OCI-LY1 (cell line): ENCODE data around the gene SERTAD4.

Experiments used
- H2AFZ ChIP-seq: fragments of 200-600 bp; sonication (generic), shearing (Covaris generic); 2 replicates; pipeline ENCODE4 v1.6.0; 2014; ENCODE audit warnings: antibody characterized with exemption, mild to moderate bottlenecking, low read length
- H3F3A ChIP-seq: fragments of 200-600 bp; sonication (generic), shearing (Covaris generic); 2 replicates; pipeline ENCODE4 v1.6.0; 2014; ENCODE audit warnings: mild to moderate bottlenecking, antibody characterized with exemption, low read length, moderate library complexity; ENCODE audit not compliant: insufficient read depth
- H3K27ac ChIP-seq: fragments of 200-600 bp; sonication (generic); 2 replicates; pipeline ENCODE4 v1.5.1; 2014; ENCODE audit warnings: low read length, mixed run types, mild to moderate bottlenecking, low read depth; ENCODE audit not compliant: poor library complexity, severe bottlenecking
- H3K27me3 ChIP-seq: fragments of 200-600 bp; sonication (generic); 2 replicates; pipeline ENCODE4 v1.6.0; 2014; ENCODE audit warnings: antibody characterized with exemption, mild to moderate bottlenecking, low read length, moderate library complexity; ENCODE audit not compliant: insufficient read depth
- H3K36me3 ChIP-seq: fragments of 200-600 bp; sonication (generic); 2 replicates; pipeline ENCODE4 v1.6.1; 2014; ENCODE audit warnings: mild to moderate bottlenecking, antibody characterized with exemption, low read length, moderate library complexity, mixed read lengths; ENCODE audit not compliant: insufficient read depth
- H3K4me1 ChIP-seq: fragments of 200-600 bp; sonication (generic); 2 replicates; pipeline ENCODE4 v1.5.1; 2014; ENCODE audit warnings: mild to moderate bottlenecking, low read length, moderate library complexity; ENCODE audit not compliant: insufficient read depth, severe bottlenecking
- H3K4me2 ChIP-seq: fragments of 200-600 bp; sonication (generic), shearing (Covaris generic); 2 replicates; pipeline ENCODE4 v1.6.1; 2014; ENCODE audit warnings: low read length
- H3K4me3 ChIP-seq: fragments of 200-600 bp; sonication (generic); 2 replicates; pipeline ENCODE4 v1.5.1; 2014; ENCODE audit warnings: low read length, low read depth, mild to moderate bottlenecking, mixed read lengths; ENCODE audit not compliant: poor library complexity, severe bottlenecking
- H3K79me2 ChIP-seq: fragments of 200-600 bp; shearing (Covaris generic); 2 replicates; pipeline ENCODE4 v1.6.1; 2016; ENCODE audit warnings: mixed run types, low read length, mixed read lengths; ENCODE audit not compliant: insufficient read depth
- H3K9ac ChIP-seq: fragments of 200-600 bp; sonication (generic), shearing (Covaris generic); 2 replicates; pipeline ENCODE4 v1.6.1; 2014; ENCODE audit warnings: mild to moderate bottlenecking, low read length, mixed read lengths
- H3K9me2 ChIP-seq: fragments of 200-600 bp; sonication (generic), shearing (Covaris generic); 2 replicates; pipeline ENCODE4 v1.6.1; 2014; ENCODE audit warnings: low read depth, mild to moderate bottlenecking, low read length, mixed read lengths
- H3K9me3 ChIP-seq: fragments of 200-600 bp; shearing (Covaris generic); 2 replicates; pipeline ENCODE4 v1.6.1; 2014; ENCODE audit warnings: low read length, mixed read lengths
- H4K20me1 ChIP-seq: fragments of 200-600 bp; sonication (generic), shearing (Covaris generic); 2 replicates; pipeline ENCODE4 v1.6.0; 2016; ENCODE audit warnings: mild to moderate bottlenecking, low read length; ENCODE audit not compliant: insufficient read depth
- CTCF ChIP-seq: fragments of 200-600 bp; sonication (generic), shearing (Covaris generic); IDR thresholded peaks from 2 replicates; pipeline ENCODE4 v1.5.1; 2017; ENCODE audit warnings: mild to moderate bottlenecking, antibody characterized with exemption, low read length, moderate library complexity, mixed read lengths
- EZH2 ChIP-seq: fragments of 200-600 bp; sonication (generic), shearing (Covaris generic); IDR thresholded peaks from 2 replicates; pipeline ENCODE4 v1.8.0; 2017; ENCODE audit warnings: borderline replicate concordance, mixed run types, mild to moderate bottlenecking, antibody characterized with exemption, low read length, moderate library complexity, mixed read lengths

Gene SERTAD4

GRCh38 chr1:210200124-210200736 lies 32.4 kb upstream of the SERTAD4 start:
- Histone ChIP-seq H3K27me3 (no peaks in the 10 kb centered on the region), H3F3A (no peaks in the 10 kb centered on the region), H2AFZ (no peak overlapping the region), H3K36me3 (no peaks in the 10 kb centered on the region; the same call in 1 of the 2 replicates), H3K9me2 (no peaks in the 10 kb centered on the region), H3K79me2 (no peaks in the 10 kb centered on the region), H3K9me3 (no peaks in the 10 kb centered on the region), H4K20me1 (no peaks in the 10 kb centered on the region), H3K27ac (no peak overlapping the region), H3K4me1 (no peaks in the 10 kb centered on the region), H3K4me3 (no peak overlapping the region), H3K4me2 (no peak overlapping the region), H3K9ac (no peak overlapping the region)
- no peak for TF ChIP-seq CTCF
- TF ChIP-seq EZH2: no peak

GRCh38 chr1:210201681-210202080 lies 30.9 kb upstream of the SERTAD4 start:
- Histone ChIP-seq H3K27me3 (no peaks in the 10 kb centered on the region), H3K79me2 (no peaks in the 10 kb centered on the region), H3K4me3 (no peak overlapping the region), H3K27ac (no peak overlapping the region), H2AFZ (no peak overlapping the region), H3K9me3 (no peaks in the 10 kb centered on the region), H4K20me1 (no peaks in the 10 kb centered on the region), H3K4me2 (no peak overlapping the region), H3F3A (no peaks in the 10 kb centered on the region), H3K4me1 (no peaks in the 10 kb centered on the region), H3K36me3 (no peaks in the 10 kb centered on the region), H3K9ac (no peak overlapping the region), H3K9me2 (no peaks in the 10 kb centered on the region)
- no peak for TF ChIP-seq CTCF
- no peak for TF ChIP-seq EZH2

GRCh38 chr1:210207597-210208450 lies 24.8 kb upstream of the SERTAD4 start:
- Histone ChIP-seq H3K9me3 (no peaks in the 10 kb centered on the region), H3K27me3 (no peaks in the 10 kb centered on the region), H3K27ac (no peak overlapping the region), H4K20me1 (no peaks in the 10 kb centered on the region), H3F3A (no peaks in the 10 kb centered on the region), H3K4me1 (no peaks in the 10 kb centered on the region), H2AFZ (no peak overlapping the region), H3K36me3 (no peaks in the 10 kb centered on the region), H3K4me3 (no peak overlapping the region), H3K79me2 (no peaks in the 10 kb centered on the region), H3K9ac (no peak overlapping the region), H3K4me2 (no peak overlapping the region), H3K9me2 (no peaks in the 10 kb centered on the region)
- TF ChIP-seq EZH2 (no peak), CTCF (no peak)
